CD4-positive, alpha-beta T cell (primary cell): ENCODE data around the gene MAP3K21. TPM values are rescaled to one million over a fixed set of nuclear protein-coding genes. Genes with fewer than 3 reads are reported as not detected.

ENCODE experiments used
- ATAC-seq: fragments of 200-7000 bp; cut with Tn5 transposase; one replicate; pipeline ENCODE4 v1.10.0; 2022; ENCODE audit warnings: mild to moderate bottlenecking; ENCODE audit not compliant: poor library complexity
- CTCF ChIA-PET: fragments of 350-600 bp; sonication (Branson Sonifier 250); formaldehyde crosslinking; loops from one replicate; lab custom pipeline; 2021; ENCODE audit warnings: antibody characterized with exemption, inconsistent platforms; lab: Charles Lee
- POLR2A ChIA-PET: fragments of 350-600 bp; sonication (Branson Sonifier 250); formaldehyde crosslinking; loops from one replicate; lab custom pipeline; 2021; ENCODE audit warnings: antibody characterized with exemption, inconsistent platforms; lab: Charles Lee
- DNase-seq, 14 experiments: peaks; one replicate each; pipeline ENCODE4 v3.0.0-alpha.2; 2013 to 2020; ENCODE audit warnings: mixed read lengths in 2 of 14
- H3K27ac ChIP-seq, 2 donors: one replicate each; pipeline versions ENCODE4 v1.5.1 to v1.7.0; 2013; ENCODE audit warnings: low read length in 2 of 2, low read depth in 1 of 2, mild to moderate bottlenecking in 1 of 2
- H3K27me3 ChIP-seq, 2 experiments: 1 replicate in 1 of 2; 2 replicates in 1 of 2; pipeline versions ENCODE4 v1.6.1 to v1.7.0; 2013; ENCODE audit warnings: low read length in 2 of 2, control low read depth in 1 of 2, mild to moderate bottlenecking in 1 of 2, moderate library complexity in 1 of 2; ENCODE audit not compliant: insufficient read depth in 2 of 2, control insufficient read depth in 1 of 2
- H3K36me3 ChIP-seq: one replicate; pipeline ENCODE4 v1.6.1; 2013; ENCODE audit warnings: low read length, control low read depth; ENCODE audit not compliant: insufficient read depth
- H3K4me1 ChIP-seq: one replicate; pipeline ENCODE4 v1.6.1; 2013; ENCODE audit warnings: low read length, control low read depth; ENCODE audit not compliant: insufficient read depth
- H3K4me3 ChIP-seq: one replicate; pipeline ENCODE4 v1.5.1; 2013; ENCODE audit warnings: mild to moderate bottlenecking, low read length, moderate library complexity
- H3K9me3 ChIP-seq, 2 experiments: 1 replicate in 1 of 2; 2 replicates in 1 of 2; pipeline versions ENCODE4 v1.6.1 to v1.7.0; 2013; ENCODE audit warnings: low read length in 2 of 2, mild to moderate bottlenecking in 2 of 2, control low read depth in 1 of 2, moderate library complexity in 1 of 2; ENCODE audit not compliant: control insufficient read depth in 1 of 2, insufficient read depth in 1 of 2
- H3K27ac Mint-ChIP-seq: one replicate; pipeline ENCODE4 v1.8.0; 2020; ENCODE audit warnings: mixed read lengths
- H3K27me3 Mint-ChIP-seq: one replicate; pipeline ENCODE4 v1.8.0; 2021; ENCODE audit warnings: mixed read lengths
- H3K36me3 Mint-ChIP-seq: one replicate; pipeline ENCODE4 v1.8.0; 2021; ENCODE audit warnings: low read depth, mixed read lengths
- H3K4me1 Mint-ChIP-seq: one replicate; pipeline ENCODE4 v1.8.0; 2021; ENCODE audit warnings: low read depth, mixed read lengths
- H3K4me3 Mint-ChIP-seq: one replicate; pipeline ENCODE4 v1.8.0; 2020; ENCODE audit warnings: mild to moderate bottlenecking, mixed read lengths
- H3K9me3 Mint-ChIP-seq: one replicate; pipeline ENCODE4 v1.8.0; 2020; ENCODE audit warnings: mixed read lengths
- intact Hi-C, 2 experiments: fragments of 100-400 bp; cut with DNase I in 1 of 2; cut with micrococcal nuclease in 1 of 2; formaldehyde crosslinking; loops; one replicate each; pipeline versions ENCODE4 v1.15.1 to v1.9.0; 2023 to 2025; cut with DNase I, micrococcal nuclease
- total RNA-seq, 174 experiments: library from RNA in 2 of 174; stranded (reverse) in 2 of 174; gene quantifications; one replicate each; pipeline ENCODE4 v1.2.3 and lab custom pipeline; 2021 to 2026
- TF ChIP-seq, protein P1 (sequence below): fragments of 200-600 bp; IDR thresholded peaks from one replicate; pipeline ENCODE4 v1.8.0; 2022; ENCODE audit warnings: antibody characterized with exemption, mild to moderate bottlenecking

The MAP3K21 gene
- total RNA-seq, 2 experiments from 2014 or later = 0.95 to 0.99 TPM

DNA sequence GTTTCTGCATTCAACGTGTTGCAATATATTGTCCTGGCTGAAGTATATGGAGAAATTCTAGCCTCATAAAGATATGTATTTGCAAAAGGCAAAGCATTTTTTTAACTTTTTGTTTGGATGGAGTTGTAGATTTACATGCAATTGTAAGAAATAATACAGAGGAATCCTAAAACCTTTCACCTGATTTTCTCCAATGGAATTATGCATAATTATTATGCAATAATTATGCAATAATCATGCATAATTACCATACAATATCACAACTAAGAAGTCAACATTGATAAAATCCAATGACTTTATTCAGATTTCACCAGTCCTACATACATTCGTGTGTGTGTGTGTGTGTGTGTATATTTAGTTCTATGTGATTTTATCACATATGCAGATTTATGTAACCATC lies 7.5 kb upstream of the MAP3K21 start:
- CTCF ChIA-PET = no interaction called here
- Histone ChIP-seq H3K27me3 (peaks cover 0 to 4% of the 10 kb centered on the region in 2 experiments), H3K9me3 (no peaks in the 10 kb centered on the region), H3K4me3 (no peak overlapping the region), H3K4me1 (no peaks in the 10 kb centered on the region), H3K36me3 (no peaks in the 10 kb centered on the region), H3K27ac (no peak overlapping the region)
- TF ChIP-seq, protein P1, sequence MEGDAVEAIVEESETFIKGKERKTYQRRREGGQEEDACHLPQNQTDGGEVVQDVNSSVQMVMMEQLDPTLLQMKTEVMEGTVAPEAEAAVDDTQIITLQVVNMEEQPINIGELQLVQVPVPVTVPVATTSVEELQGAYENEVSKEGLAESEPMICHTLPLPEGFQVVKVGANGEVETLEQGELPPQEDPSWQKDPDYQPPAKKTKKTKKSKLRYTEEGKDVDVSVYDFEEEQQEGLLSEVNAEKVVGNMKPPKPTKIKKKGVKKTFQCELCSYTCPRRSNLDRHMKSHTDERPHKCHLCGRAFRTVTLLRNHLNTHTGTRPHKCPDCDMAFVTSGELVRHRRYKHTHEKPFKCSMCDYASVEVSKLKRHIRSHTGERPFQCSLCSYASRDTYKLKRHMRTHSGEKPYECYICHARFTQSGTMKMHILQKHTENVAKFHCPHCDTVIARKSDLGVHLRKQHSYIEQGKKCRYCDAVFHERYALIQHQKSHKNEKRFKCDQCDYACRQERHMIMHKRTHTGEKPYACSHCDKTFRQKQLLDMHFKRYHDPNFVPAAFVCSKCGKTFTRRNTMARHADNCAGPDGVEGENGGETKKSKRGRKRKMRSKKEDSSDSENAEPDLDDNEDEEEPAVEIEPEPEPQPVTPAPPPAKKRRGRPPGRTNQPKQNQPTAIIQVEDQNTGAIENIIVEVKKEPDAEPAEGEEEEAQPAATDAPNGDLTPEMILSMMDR = no peak
- Mint-ChIP-seq H3K27me3 (peaks cover 8% of the 10 kb centered on the region), H3K4me1 (no peaks in the 10 kb centered on the region), H3K9me3 (no peaks in the 10 kb centered on the region), H3K4me3 (no peak overlapping the region), H3K36me3 (no peaks in the 10 kb centered on the region), H3K27ac (no peak overlapping the region)
- POLR2A ChIA-PET = interaction anchor here (0.6 kb wide), 1 partner anchor 109 kb away, joined by 3 read pairs; no protein-coding TSS in a partner anchor
- DNase-seq = no peak
- intact Hi-C loops = loop anchor here in 1 of 2 experiments (10.0 kb wide), 1 partner anchor 375 kb away; no protein-coding TSS in a partner anchor
- ATAC-seq = no peak

- Mint-ChIP-seq H3K36me3 (no peaks in the 10 kb centered on the region), H3K27ac (no peak overlapping the region), H3K4me3 (no peak overlapping the region), H3K27me3 (peaks cover 6% of the 10 kb centered on the region), H3K9me3 (no peaks in the 10 kb centered on the region), H3K4me1 (peaks cover 6% of the 10 kb centered on the region)
- H3K27ac ChIP-seq = no peak overlapping the region
- intact Hi-C loops = loop anchor here in 1 of 2 experiments (2.0 to 10.0 kb wide), 2 partner anchors 27 to 379 kb away; no protein-coding TSS in a partner anchor
- POLR2A ChIA-PET = no interaction called here
- no peaks in the 10 kb centered on the region for H3K27me3 ChIP-seq
- H3K4me3 ChIP-seq = no peak overlapping the region
- CTCF ChIA-PET = no interaction called here
- H3K36me3 ChIP-seq = no peaks in the 10 kb centered on the region
- ATAC-seq = no peak
- TF ChIP-seq, protein P1 = no peak
- DNase-seq = no peak
- no peaks in the 10 kb centered on the region for H3K9me3 ChIP-seq
- peaks cover 7% of the 10 kb centered on the region for H3K4me1 ChIP-seq
Measured at GRCh38 chr1:233323718-233324117, 3.8 kb upstream of the MAP3K21 start.

- Histone ChIP-seq H3K4me3 (no peak overlapping the region), H3K27me3 (no peaks in the 10 kb centered on the region), H3K9me3 (no peaks in the 10 kb centered on the region), H3K27ac (peak overlapping the region in 1 of 2 donors; percentile 30), H3K36me3 (no peaks in the 10 kb centered on the region), H3K4me1 (peaks cover 13% of the 10 kb centered on the region)
- POLR2A ChIA-PET = no interaction called here
- no peaks in the 10 kb centered on the region for H3K9me3 Mint-ChIP-seq
- ATAC-seq = no peak
- no peak for DNase-seq
- intact Hi-C loops = loop anchor here (2.0 to 10.0 kb wide), 3 partner anchors 32 to 1994 kb away; partner anchors contain the start of gene PCNX2 (in 1 of the 2)
- H3K4me3 Mint-ChIP-seq = peak overlapping the region; percentile 94
- no peak overlapping the region for H3K27ac Mint-ChIP-seq
- TF ChIP-seq, protein P1 = no peak
- no peaks in the 10 kb centered on the region for H3K27me3 Mint-ChIP-seq
- CTCF ChIA-PET = interaction anchor here (1.1 kb wide), 1 partner anchor 32 kb away, joined by 3 read pairs; no protein-coding TSS in a partner anchor
- no peaks in the 10 kb centered on the region for H3K36me3 Mint-ChIP-seq
- peaks cover 11% of the 10 kb centered on the region for H3K4me1 Mint-ChIP-seq
Measured at GRCh38 chr1:233326319-233326718, 1.2 kb upstream of the MAP3K21 start.
